ENCODE data around the gene SLC2A1. TPM values are rescaled to one million over a fixed set of nuclear protein-coding genes. Genes with fewer than 3 reads are reported as not detected.

SLC2A1 gene
- total and polyA plus RNA-seq, 9 of the 15 experiments (the other 6 are each of a cell fraction or from before 2014, with no cell fraction given), result 12.6 to 153 (median 48.0) TPM

GRCh38 chr1:42924082-42924850 lies 34.4 kb downstream of the SLC2A1 start (continued):
- TF ChIP-seq MLLT1 (IDR thresholded peaks at IDR 0.05) (peak in 1 of 2 experiments; percentile 15; a peak in 1 of 4 replicates), ZBTB49 (CRISPR knock-in tag; IDR thresholded peaks at IDR 0.05; ENCODE audit: borderline replicate concordance) (no peak), NFYB (IDR thresholded peaks at IDR 0.05; ENCODE audit: extremely low read depth, insufficient read length) (peak; percentile 90), RAD21 (CRISPR knock-in tag; conservative IDR thresholded peaks at IDR 0.05 in 1 of 2, IDR thresholded peaks at IDR 0.05 in 1 of 2) (peak; percentile 24 to 33; a peak in 3 of 4 replicates), E2F3 (CRISPR knock-in tag; IDR thresholded peaks at IDR 0.05) (0 out of 2 replicates have a peak, but pooled peaks have one; percentile 26), CAMTA2 (CRISPR knock-in tag; conservative IDR thresholded peaks at IDR 0.05) (peak; percentile 84; the same call in 1 of the 2 replicates), TEAD4 (IDR thresholded peaks at IDR 0.05; ENCODE audit: low read length) (no peak), TEAD4 (CRISPR knock-in tag; IDR thresholded peaks at IDR 0.05; ENCODE audit: borderline replicate concordance) (no peak), L3MBTL2 (IDR thresholded peaks at IDR 0.05) (peak; percentile 92), MBD2 (IDR thresholded peaks at IDR 0.05; ENCODE audit: borderline replicate concordance, low read depth) (peak; percentile 86), HIVEP1 (CRISPR knock-in tag; IDR thresholded peaks at IDR 0.05) (peak; percentile 72; the same call in 1 of the 2 replicates), HBP1 (CRISPR knock-in tag; IDR thresholded peaks at IDR 0.05) (peak; percentile 55; the same call in 1 of the 2 replicates), KDM4B (IDR thresholded peaks at IDR 0.05; ENCODE audit: borderline replicate concordance in 2 of 2, low read depth in 1 of 2) (0 out of 4 replicates have a peak, but pooled peaks of 1 of the 2 experiments have one; percentile 38), SMAD1 (IDR thresholded peaks at IDR 0.05; ENCODE audit: low read depth, low read length, partially characterized antibody) (peak; percentile 20), HNRNPUL1 (IDR thresholded peaks at IDR 0.05; ENCODE audit: low read length) (no peak), PHB2 (IDR thresholded peaks at IDR 0.05; ENCODE audit: low read depth) (no peak), CREB1 (IDR thresholded peaks at IDR 0.05) (0 out of 2 replicates have a peak, but pooled peaks have one; percentile 46), CREB1 (CRISPR knock-in tag; IDR thresholded peaks at IDR 0.05) (peak; percentile 65), E2F5 (CRISPR knock-in tag; IDR thresholded peaks at IDR 0.05) (0 out of 2 replicates have a peak, but pooled peaks have one; percentile 67)
